WERI-Rb-1 (cell line): ENCODE results near the gene STYXL2.

Experiments
- DNase-seq: peaks from one replicate; pipeline ENCODE4 v3.0.0-alpha.2; 2020
- H3K27ac ChIP-seq: fragments of 250-450 bp; sonication (Bioruptor Pico); 2 replicates; pipeline ENCODE4 v1.5.1; 2020; ENCODE audit warnings: mild to moderate bottlenecking, moderate library complexity
- H3K27me3 ChIP-seq: fragments of 250-450 bp; sonication (Bioruptor Pico); 2 replicates; pipeline ENCODE4 v1.5.1; 2021; ENCODE audit warnings: mild to moderate bottlenecking, low read depth, moderate library complexity; ENCODE audit not compliant: insufficient read depth, severe bottlenecking
- H3K36me3 ChIP-seq: fragments of 250-450 bp; sonication (Bioruptor Pico); 2 replicates; pipeline ENCODE4 v1.5.1; 2020; ENCODE audit warnings: mild to moderate bottlenecking, moderate library complexity
- H3K4me3 ChIP-seq: 2 replicates; pipeline ENCODE4 v1.5.1; 2011; ENCODE audit warnings: low read depth, mild to moderate bottlenecking, control low read depth, low read length
- H3K9me3 ChIP-seq: fragments of 250-450 bp; sonication (Bioruptor Pico); 2 replicates; pipeline ENCODE4 v1.5.1; 2021; ENCODE audit warnings: mild to moderate bottlenecking, moderate library complexity; ENCODE audit not compliant: severe bottlenecking
- CTCF ChIP-seq: IDR thresholded peaks from 2 replicates; pipeline ENCODE4 v1.5.1; 2011; ENCODE audit warnings: low read depth, mild to moderate bottlenecking, control low read depth, inconsistent platforms, low read length

Gene STYXL2

GRCh38 chr1:167056529-167057231 is 37.2 kb upstream of the STYXL2 start:
- no peak for TF ChIP-seq CTCF
- Histone ChIP-seq H3K27ac (no peak overlapping the region), H3K9me3 (no peaks in the 10 kb centered on the region), H3K4me3 (no peak overlapping the region), H3K27me3 (no peaks in the 10 kb centered on the region), H3K36me3 (no peaks in the 10 kb centered on the region)
- DNase-seq: no peak

DNA sequence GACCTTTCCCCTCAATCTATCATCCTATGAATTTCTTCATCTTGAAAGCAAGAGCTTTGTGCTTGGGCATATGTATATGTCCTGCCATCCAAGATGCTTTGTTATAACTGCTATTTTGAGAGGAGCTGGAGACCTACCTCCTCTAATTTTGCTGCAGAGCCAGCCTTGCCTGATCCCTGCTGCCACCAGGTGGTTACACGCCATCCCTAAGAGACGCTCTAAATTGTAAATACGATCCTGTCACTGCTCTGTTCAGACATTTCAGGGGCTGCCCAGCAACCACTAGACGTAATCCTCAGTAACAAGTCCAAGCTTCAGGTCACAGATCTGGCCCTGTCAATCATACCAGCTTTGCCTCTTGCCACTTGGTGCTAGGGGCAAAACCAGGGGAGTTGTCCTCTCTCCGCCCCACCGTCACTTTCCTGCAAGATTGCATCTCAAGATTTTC is 36.6 kb upstream of the STYXL2 start:
- DNase-seq: peak; percentile 55
- peak; percentile 57 for TF ChIP-seq CTCF
- Histone ChIP-seq H3K27me3 (no peaks in the 10 kb centered on the region), H3K36me3 (no peaks in the 10 kb centered on the region), H3K4me3 (no peak overlapping the region), H3K9me3 (no peaks in the 10 kb centered on the region), H3K27ac (no peak overlapping the region)

DNA sequence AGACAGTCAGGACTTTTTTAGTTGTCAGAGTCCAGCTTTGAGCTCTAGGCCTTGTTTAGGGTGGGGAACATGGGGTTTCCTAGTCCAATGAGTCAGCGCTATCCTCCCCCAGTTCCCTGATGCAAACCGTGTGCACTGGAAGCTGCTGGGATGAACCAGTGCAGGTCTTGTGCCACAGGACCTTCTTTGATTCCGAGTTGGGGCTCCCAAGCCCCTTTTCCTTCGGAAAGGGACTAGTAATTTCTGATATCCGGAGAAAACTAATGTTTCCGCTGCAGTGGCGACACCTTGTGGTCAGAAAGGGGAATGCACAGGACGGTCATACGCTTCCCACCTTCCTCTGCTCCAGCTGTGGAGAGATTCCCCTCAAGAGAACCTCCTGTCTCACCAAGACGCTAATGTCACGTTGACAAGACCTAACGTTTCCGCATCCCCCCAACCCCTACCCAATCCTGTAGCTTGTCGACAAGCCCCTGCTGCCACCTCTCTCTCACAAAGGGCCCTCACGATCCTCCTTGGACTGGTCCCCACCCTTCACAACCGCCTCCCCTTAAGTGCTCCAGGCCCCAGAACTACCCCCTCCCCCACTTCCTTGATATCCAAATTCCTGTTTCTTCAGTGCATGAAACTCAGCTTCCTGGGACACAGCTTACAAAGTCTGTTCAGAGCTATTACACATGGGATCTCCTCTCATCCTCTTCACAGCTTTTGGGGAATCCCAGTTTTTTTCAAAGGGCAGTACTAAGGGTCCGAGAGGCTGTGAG is 34.6 kb upstream of the STYXL2 start:
- Histone ChIP-seq H3K4me3 (no peak overlapping the region), H3K27me3 (no peaks in the 10 kb centered on the region), H3K36me3 (no peaks in the 10 kb centered on the region), H3K9me3 (no peaks in the 10 kb centered on the region), H3K27ac (no peak overlapping the region)
- TF ChIP-seq CTCF: peak; percentile 74
- peak; percentile 59 for DNase-seq

DNA sequence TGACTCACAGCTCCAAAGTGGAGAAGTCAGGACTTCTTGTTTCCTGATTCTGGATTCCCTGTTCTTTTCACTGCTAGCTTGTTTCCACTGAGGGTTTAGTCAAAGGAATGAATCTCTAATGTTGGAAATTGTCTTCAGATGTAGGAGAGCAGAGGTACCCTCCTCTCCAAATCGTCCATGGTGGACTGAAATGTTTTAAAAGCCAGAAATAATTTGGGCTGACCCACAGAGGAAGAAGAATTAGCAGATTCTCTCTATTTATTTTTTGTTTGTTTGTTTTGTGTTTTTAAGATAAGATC is 34.1 kb upstream of the STYXL2 start:
- H3K9me3 ChIP-seq: no peaks in the 10 kb centered on the region
- H3K36me3 ChIP-seq: no peaks in the 10 kb centered on the region
- no peaks in the 10 kb centered on the region for H3K27me3 ChIP-seq
- no peak for TF ChIP-seq CTCF
- no peak for DNase-seq
- no peak overlapping the region for H3K4me3 ChIP-seq
- H3K27ac ChIP-seq: no peak overlapping the region

- Histone ChIP-seq H3K27me3 (no peaks in the 10 kb centered on the region), H3K9me3 (no peaks in the 10 kb centered on the region), H3K36me3 (no peaks in the 10 kb centered on the region), H3K27ac (no peak overlapping the region), H3K4me3 (no peak overlapping the region)
- no peak for TF ChIP-seq CTCF
- DNase-seq: no peak
Measured at GRCh38 chr1:167060141-167061072, 33.5 kb upstream of the STYXL2 start.
